ENCODE measurements around the gene GPR37. TPM values are rescaled to one million over a fixed set of nuclear protein-coding genes. Genes with fewer than 3 reads are reported as not detected.
A peak's percentile ranks its signal among the peaks of the same experiment; 100 is the strongest.

GPR37 gene, protein sequence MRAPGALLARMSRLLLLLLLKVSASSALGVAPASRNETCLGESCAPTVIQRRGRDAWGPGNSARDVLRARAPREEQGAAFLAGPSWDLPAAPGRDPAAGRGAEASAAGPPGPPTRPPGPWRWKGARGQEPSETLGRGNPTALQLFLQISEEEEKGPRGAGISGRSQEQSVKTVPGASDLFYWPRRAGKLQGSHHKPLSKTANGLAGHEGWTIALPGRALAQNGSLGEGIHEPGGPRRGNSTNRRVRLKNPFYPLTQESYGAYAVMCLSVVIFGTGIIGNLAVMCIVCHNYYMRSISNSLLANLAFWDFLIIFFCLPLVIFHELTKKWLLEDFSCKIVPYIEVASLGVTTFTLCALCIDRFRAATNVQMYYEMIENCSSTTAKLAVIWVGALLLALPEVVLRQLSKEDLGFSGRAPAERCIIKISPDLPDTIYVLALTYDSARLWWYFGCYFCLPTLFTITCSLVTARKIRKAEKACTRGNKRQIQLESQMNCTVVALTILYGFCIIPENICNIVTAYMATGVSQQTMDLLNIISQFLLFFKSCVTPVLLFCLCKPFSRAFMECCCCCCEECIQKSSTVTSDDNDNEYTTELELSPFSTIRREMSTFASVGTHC
- total RNA-seq = 10 to 100 TPM in 3 of 4 donors, 1 to 10 TPM in 1; 5.0 to 15.2 (median 12.5) TPM

DNA sequence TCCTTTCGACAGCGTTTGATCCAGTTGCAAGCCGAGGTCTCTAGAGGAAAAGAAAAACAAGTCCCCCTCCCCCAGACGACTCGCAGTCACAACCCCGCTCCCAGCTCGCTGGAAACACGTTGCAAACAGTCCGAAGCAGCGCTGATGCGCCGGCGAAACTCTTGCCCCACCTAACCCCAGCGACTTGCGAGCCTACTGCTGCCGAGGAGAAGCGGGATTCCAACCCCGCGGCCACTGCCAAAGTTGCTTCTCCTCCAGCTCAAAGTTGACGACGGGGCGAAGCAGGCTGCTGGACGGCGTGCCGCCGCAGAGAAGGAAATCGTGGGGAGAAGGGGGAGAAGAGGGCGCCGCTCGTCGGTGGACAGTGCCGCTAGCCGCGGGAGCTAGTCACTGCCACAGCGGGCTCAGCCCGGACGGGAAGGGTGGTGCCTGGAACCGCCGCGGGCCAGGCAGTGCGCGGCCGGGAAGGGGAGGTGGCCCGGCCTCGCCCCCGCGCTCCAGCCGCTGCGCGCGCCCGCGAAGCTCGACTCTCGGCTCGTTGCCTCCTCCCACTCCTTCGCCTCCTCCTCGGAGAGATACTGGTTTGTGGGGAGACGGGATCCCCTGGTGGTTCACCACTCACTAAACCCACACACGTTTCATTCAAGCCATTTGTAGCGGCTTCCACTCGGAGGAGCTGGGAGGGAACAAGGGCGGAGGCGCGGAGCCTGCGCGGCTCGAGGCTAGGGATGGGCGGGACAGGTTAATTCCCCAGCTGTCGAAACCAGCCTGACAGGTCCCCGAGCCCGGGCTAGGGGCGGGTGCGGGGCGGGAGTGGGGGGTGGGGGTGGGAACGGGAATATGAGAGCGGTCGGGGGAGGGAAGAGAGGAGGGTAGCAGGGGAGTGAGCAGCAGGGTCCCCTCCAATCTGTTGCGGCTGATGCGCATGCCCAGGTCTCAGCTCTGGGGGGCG lies at the start of gene GPR37:
TSS of gene GPR37 (minus strand) at position 392 of the 952 bp plus-strand sequence. CDS start 816 bp downstream, outside the sequence.
- DNase-seq (ENCODE audit: extremely low spot score) = no peak
- H3K27ac ChIP-seq (replicated peaks in 1 of 4) = peak within 1 kb of the TSS; percentile 74 to 82 (median 80)
- peak within 1 kb of the TSS; percentile 60 to 80 (median 67) for H3K4me3 ChIP-seq
- H3K4me1 ChIP-seq = peaks cover 18 to 49% (median 37%) of the 10 kb centered on the region in 4 donors
- TF ChIP-seq POLR2A (IDR thresholded peaks at IDR 0.05; ENCODE audit: low read depth) (no peak), POLR2AphosphoS5 (IDR thresholded peaks at IDR 0.05) (peak in 1 of 2 donors; percentile 46)
- TF ChIP-seq, protein P1, sequence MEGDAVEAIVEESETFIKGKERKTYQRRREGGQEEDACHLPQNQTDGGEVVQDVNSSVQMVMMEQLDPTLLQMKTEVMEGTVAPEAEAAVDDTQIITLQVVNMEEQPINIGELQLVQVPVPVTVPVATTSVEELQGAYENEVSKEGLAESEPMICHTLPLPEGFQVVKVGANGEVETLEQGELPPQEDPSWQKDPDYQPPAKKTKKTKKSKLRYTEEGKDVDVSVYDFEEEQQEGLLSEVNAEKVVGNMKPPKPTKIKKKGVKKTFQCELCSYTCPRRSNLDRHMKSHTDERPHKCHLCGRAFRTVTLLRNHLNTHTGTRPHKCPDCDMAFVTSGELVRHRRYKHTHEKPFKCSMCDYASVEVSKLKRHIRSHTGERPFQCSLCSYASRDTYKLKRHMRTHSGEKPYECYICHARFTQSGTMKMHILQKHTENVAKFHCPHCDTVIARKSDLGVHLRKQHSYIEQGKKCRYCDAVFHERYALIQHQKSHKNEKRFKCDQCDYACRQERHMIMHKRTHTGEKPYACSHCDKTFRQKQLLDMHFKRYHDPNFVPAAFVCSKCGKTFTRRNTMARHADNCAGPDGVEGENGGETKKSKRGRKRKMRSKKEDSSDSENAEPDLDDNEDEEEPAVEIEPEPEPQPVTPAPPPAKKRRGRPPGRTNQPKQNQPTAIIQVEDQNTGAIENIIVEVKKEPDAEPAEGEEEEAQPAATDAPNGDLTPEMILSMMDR (IDR thresholded peaks at IDR 0.05) = peak; percentile 21 to 53 (median 40)
- intact Hi-C loops (cut with DNase I) = loop anchor here (5.0 kb wide), 1 partner anchor 593 kb away; no protein-coding TSS in a partner anchor
- no peaks in the 10 kb centered on the region for H3K9me3 ChIP-seq
- WGBS = 3% methylated on average over 37 of the region's 81 CpGs
- H3K36me3 ChIP-seq = no peaks in the 10 kb centered on the region
- H3K27me3 ChIP-seq = peaks cover 0 to 17% (median 0%) of the 10 kb centered on the region in 4 donors

DNA sequence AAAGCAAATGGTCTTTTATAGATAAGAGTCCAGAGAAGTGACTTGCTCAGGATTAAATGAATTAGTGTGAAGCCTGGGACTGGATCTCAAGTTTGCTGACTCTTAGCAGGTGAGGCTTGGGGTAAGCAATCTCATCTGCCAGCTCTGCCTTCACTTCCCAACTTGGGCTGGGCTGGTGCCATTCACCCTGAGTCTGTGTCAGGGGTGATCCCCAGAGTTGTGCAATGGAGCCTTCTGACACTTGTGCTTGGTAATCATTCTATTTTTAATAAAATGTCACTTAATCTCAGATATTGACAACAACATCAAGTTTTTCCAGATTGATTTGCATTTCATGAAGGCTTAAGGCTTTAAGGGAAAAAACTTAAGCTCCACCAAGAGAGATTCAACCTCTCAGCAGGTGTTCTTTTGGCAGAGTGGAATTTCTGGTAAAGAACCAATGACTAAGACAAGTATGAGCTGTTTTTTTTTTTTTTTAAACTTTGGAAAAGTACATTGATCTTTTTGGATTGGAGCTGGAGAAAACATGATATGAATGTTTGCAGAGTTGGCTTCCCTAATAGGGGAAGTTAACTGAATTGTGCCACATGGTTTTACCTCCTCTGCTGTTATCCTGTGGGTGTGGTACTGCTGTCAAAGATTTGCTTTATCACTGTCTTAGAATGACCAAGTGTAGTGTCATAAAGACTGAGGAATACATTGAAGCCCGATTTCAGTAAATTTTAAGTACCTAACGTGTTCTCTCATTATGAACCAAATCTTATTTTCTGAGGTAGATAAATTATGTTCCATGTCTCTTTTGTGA lies 48.6 kb upstream of the GPR37 start:
- no peak for DNase-seq (ENCODE audit: extremely low spot score)
- H3K27ac ChIP-seq (replicated peaks in 1 of 4) = no peak overlapping the region
- WGBS = 82% methylated on average over 2 of the region's 2 CpGs
- no peak overlapping the region for H3K4me3 ChIP-seq
- intact Hi-C loops (cut with DNase I) = no loop called here
- TF ChIP-seq EP300 (IDR thresholded peaks at IDR 0.05) (no peak), POLR2AphosphoS5 (IDR thresholded peaks at IDR 0.05) (no peak), POLR2A (IDR thresholded peaks at IDR 0.05; ENCODE audit: low read depth) (no peak)
- TF ChIP-seq, protein P1 (IDR thresholded peaks at IDR 0.05) = no peak
- H3K27me3 ChIP-seq = no peaks in the 10 kb centered on the region
- peaks cover 0 to 4% (median 0%) of the 10 kb centered on the region in 4 donors for H3K9me3 ChIP-seq
- no peaks in the 10 kb centered on the region for H3K36me3 ChIP-seq
- no peaks in the 10 kb centered on the region for H3K4me1 ChIP-seq

DNA sequence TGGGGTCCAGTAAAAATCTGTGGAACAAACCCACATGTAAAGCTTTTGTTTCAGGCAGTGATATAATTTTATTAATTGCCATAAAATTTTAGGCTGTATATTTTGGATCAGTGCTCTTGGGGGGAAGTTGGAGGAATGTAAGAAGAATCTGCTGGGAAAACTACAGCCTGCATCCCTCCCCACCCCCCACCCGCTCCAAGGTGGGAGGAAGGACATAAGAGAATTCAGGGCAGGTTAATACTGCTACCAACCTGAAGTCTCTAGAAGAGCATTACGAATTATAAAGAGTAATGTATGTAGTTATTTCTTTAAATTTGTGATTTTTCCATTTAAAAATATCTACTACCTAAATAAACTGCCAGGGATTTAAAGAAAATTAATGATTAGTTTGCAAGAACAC lies 47.2 kb upstream of the GPR37 start:
- DNase-seq (ENCODE audit: extremely low spot score) = no peak
- Histone ChIP-seq H3K27me3 (no peaks in the 10 kb centered on the region), H3K9me3 (no peaks in the 10 kb centered on the region), H3K36me3 (no peaks in the 10 kb centered on the region), H3K4me1 (no peaks in the 10 kb centered on the region), H3K27ac (replicated peaks in 1 of 4) (no peak overlapping the region), H3K4me3 (no peak overlapping the region)
- TF ChIP-seq POLR2A (IDR thresholded peaks at IDR 0.05; ENCODE audit: low read depth) = no peak
- TF ChIP-seq, protein P1 (IDR thresholded peaks at IDR 0.05) = no peak
- no peak for TF ChIP-seq EP300 (IDR thresholded peaks at IDR 0.05)
- no peak for TF ChIP-seq POLR2AphosphoS5 (IDR thresholded peaks at IDR 0.05)
- intact Hi-C loops (cut with DNase I) = no loop called here
- 67% methylated on average over 2 of the region's 2 CpGs for WGBS

DNA sequence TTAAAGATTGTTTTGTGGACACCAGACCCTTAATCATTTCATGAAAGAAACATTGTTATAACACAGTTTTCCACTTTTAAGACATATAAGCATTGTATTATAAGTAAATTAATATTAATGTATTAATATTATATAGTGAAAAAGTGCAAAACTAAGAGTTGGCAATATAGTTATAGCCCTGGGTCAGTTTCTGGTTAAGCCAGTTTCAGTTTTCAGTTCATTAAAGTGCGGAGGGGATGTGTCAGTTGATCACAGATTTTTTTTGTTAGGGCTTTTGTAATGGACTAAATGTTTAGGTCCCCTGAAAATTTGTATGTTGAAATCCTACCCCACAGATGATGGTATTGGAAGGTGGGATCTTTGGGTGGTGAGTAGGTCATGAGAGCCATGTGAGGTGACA lies 45.7 kb upstream of the GPR37 start:
- no peak for DNase-seq (ENCODE audit: extremely low spot score)
- no peak overlapping the region for H3K27ac ChIP-seq (replicated peaks in 1 of 4)
- intact Hi-C loops (cut with DNase I) = no loop called here
- no peaks in the 10 kb centered on the region for H3K9me3 ChIP-seq
- no peak for TF ChIP-seq POLR2A (IDR thresholded peaks at IDR 0.05; ENCODE audit: low read depth)
- no peak for TF ChIP-seq POLR2AphosphoS5 (IDR thresholded peaks at IDR 0.05)
- TF ChIP-seq EP300 (IDR thresholded peaks at IDR 0.05) = no peak
- TF ChIP-seq, protein P1 (IDR thresholded peaks at IDR 0.05) = no peak
- WGBS = 96% methylated on average over 1 of the region's 1 CpG
- H3K27me3 ChIP-seq = no peaks in the 10 kb centered on the region
- H3K4me3 ChIP-seq = no peak overlapping the region
- H3K4me1 ChIP-seq = no peaks in the 10 kb centered on the region
- H3K36me3 ChIP-seq = no peaks in the 10 kb centered on the region

All from esophagus muscularis mucosa (tissue), 4 donors.